Medulla oblongata (tissue), 1 donor: ENCODE results near the gene NAALAD2.
"Not testable (repeated sequence)": the region's sequence is repeated elsewhere in the genome, so short reads cannot be mapped to it uniquely, and the experiment has no call there.

Experiments used
- DNase-seq: peaks from one replicate; pipeline ENCODE4 v3.0.0-alpha.2; 2015; ENCODE audit errors: extremely low spot score

NAALAD2 gene

GRCh38 chr11:90192869-90193582, 58.6 kb downstream of the NAALAD2 start:
- no peak for DNase-seq

GRCh38 chr11:90197377-90197776, 62.9 kb downstream of the NAALAD2 start:
- DNase-seq: no peak

- DNase-seq: no peak
These were observed 67.9 kb downstream of the NAALAD2 start for GRCh38 chr11:90202342-90202741.

GRCh38 chr11:90204407-90204806, 69.9 kb downstream of the NAALAD2 start:
- no peak for DNase-seq

GRCh38 chr11:90204832-90205646, 70.6 kb downstream of the NAALAD2 start:
- peak; percentile 79 for DNase-seq

DNA sequence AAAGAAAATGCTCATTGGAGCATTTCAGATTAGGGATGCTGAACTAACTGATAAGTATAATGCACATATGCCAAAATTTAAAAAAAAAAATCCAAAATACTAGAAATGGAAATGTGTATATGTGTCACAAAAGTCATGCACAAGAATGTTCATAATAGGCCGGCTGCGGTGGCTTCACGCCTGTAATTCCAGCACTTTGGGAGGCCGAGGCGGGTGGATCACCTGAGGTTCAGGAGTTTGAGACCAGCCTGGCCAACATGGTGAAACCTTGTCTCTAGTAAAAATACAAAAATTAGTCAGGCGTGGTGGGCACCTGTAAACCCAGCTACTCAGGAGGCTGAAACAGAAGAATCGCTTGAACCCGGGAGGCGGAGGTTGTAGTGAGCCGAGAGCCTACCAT, 73.5 kb downstream of the NAALAD2 start:
- not testable (repeated sequence) for DNase-seq

DNA sequence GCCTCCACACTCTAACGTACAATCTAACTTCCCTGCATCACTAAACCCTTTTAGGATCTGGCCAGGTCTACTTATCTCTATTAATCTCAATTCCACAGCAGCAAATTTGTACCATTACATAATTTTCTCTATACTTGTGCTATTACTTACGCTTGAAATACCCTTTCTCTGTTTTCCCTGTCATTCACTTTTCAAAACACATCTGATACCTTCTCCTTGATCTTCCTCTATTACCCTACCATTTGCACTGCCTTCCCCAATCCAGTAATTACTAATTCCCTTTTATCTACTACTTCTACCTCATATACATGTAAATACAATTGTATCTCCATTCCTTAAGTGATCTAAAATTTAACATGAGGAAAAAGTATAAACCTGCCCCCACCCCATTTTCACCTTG, 74.4 kb downstream of the NAALAD2 start:
- DNase-seq: no peak

GRCh38 chr11:90213322-90213721, 78.9 kb downstream of the NAALAD2 start:
- no peak for DNase-seq

DNA sequence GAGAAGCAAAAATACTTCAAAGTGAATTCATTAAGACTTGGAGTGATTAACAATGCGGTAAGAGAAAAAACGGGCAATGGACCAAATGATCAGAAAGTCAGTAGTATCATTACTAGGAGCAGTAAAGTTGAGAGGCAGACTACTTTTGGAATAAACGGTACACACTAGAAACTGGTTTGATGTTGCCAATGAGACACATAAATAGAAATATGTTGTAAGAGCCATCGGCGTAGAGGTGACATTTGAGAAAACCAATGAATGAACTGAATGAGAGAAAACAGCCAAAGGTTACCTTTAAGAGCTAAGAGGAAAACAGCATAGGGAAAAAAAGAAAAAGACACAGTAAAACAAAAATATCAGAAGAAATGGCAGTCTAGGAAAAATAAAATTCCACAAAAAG, 82.1 kb downstream of the NAALAD2 start:
- DNase-seq: no peak

DNA sequence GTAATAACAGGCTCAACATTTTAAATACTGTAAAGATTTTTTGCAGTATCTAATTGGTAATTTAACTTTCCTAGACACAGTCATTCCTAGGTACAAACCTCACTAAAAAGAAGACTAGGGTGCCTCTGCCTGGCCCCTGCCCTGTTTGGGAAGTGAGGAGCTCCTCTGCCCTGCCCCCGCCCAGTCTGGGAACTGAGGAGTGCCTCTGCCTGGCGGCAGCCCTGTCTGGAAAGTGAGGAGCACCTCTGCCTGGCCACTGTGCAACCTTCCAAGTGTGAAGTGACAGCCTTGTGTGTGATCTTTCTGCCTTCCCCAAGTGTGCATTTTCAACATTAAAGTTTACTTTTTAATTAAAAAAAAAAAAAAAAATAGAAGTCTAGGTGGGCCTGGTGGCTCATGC, 84.1 kb downstream of the NAALAD2 start:
- no peak for DNase-seq

DNA sequence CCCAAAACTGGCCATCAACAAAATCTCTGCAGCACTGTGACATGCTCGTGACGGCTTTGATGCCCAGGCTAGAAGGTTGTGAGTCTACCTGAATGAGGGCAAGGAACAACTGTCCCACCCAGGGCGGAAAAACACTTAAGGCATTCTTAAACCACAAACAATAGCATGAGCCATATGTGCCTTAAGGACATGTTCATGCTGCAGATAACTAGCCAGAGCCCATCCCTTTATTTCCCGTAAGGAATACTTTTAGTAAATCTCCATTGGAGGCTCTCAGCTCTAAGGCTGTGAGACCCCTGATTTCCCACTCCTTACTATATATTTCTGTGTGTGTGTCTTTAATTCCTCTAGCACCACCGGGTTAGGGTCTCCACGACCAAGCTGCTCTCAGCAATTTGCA, 85.0 kb downstream of the NAALAD2 start:
- no peak for DNase-seq

GRCh38 chr11:90220391-90220790, 85.9 kb downstream of the NAALAD2 start:
- DNase-seq: no peak

GRCh38 chr11:90221803-90222458, 87.5 kb downstream of the NAALAD2 start:
- no peak for DNase-seq

DNA sequence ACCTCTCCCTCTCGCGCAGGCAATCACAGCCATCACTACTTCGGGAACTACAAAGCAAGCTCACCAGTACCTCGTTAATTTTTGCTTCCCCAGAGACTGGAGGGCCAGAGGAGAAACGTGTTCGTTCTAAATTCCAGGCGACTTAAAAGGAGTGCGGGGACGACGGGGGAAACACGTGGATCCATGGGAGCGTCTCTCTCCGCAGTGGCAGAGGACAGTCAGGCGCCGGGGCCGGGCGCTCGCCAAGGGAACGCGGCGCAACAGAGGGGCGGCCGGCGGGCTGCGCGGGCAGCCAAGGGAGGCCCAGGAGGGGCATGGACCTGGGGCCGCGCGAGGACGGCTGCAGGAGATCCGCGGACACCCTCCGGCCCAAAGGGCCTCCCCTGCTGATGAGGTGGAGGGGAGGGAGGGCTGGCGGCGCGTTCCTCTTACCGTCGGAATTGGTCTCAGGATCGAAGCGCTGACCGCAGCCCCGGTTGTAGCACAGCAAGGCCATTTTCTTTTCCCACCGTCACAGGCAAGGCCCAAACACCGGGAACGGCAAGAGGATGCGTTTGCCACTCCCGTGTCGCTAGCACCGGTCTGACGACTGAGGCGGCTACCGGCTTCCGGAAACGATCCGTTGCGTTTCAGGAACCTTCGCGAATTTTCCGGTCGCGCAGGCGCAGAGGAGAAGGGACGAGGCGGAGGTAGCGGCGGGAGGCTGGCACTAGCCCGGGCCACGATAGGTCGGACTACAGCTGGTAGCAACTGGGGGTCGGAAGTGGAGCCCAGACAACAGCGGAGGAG, 88.2 kb downstream of the NAALAD2 start, which contains the start of gene CHORDC1:
CHORDC1 (minus strand) TSS at position 591 of the 789 bp plus-strand sequence; CDS start at position 496, 95 bp downstream.
- peak; percentile 97 for DNase-seq

GRCh38 chr11:90223248-90223585, 88.8 kb downstream of the NAALAD2 start:
- no peak for DNase-seq

DNA sequence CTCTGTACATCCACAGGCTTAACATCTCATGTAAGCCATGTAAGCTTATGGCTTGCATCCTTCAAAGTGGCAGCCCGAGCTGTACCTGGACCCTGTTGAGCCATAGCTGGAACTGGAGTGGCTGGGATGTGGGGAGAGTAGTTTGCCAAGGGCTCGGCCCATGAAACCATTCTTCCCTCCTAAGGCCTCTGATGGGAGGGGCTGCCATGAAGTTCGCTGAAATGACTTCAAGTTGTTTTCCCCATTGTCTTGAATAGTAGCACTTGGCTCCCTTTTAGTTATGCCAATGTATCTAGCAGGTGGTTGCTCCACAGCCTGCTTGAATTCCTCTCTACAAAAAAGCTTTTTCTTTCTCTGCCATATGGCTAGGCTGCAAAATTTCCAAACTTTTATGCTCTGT, 93.6 kb downstream of the NAALAD2 start:
- DNase-seq: no peak

- DNase-seq: no peak
These were observed 95.3 kb downstream of the NAALAD2 start for GRCh38 chr11:90229791-90230190.

- no peak for DNase-seq
These were observed 100.5 kb downstream of the NAALAD2 start for GRCh38 chr11:90234977-90235376.

- no peak for DNase-seq
These were observed 101.1 kb downstream of the NAALAD2 start for GRCh38 chr11:90235526-90235925.

- DNase-seq: no peak
These were observed 102.5 kb downstream of the NAALAD2 start for GRCh38 chr11:90237004-90237403.

DNA sequence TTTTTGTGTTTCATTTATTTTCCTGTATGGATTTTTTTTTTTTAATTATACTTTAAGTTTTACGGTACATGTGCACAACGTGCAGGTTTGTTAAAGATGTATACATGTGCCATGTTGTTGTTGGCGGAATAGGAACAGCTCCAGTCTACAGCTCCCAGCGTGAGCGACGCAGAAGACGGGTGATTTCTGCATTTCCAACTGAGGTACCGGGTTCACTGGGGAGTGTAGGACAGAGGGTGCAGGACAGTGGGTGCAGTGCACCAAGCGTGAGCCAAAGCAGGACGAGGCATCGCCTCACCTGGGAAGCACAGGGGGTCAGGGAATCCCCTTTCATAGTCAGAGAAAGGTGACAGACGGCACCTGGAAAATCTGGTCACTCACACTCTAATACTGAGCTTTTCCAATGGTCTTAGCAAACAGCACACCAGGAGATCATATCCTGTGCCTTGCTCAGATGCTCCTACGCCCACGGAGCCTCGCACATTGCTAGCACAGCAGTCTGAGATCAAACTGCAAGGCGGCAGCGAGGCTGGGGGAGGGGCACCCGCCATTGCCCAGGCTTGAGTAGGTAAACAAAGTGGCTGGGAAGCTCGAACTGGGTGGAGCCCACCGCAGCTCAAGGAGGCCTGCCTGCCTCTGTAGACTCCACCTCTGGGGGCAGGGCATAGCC, 105.6 kb downstream of the NAALAD2 start:
- DNase-seq: not testable (repeated sequence)
